SK-N-MC (cell line): ENCODE measurements around the gene RFX2.

Source experiments
- DNase-seq: peaks from one replicate; pipeline ENCODE4 v3.0.0-alpha.2; 2011; ENCODE audit warnings: low read depth, low spot score
- H3K27ac ChIP-seq: fragments of 200-600 bp; sonication (generic); 2 replicates; pipeline ENCODE4 v1.5.1; 2016; ENCODE audit warnings: mixed run types
- H3K36me3 ChIP-seq: fragments of 200-600 bp; sonication (generic); 2 replicates; pipeline ENCODE4 v1.6.1; 2017; ENCODE audit warnings: antibody characterized with exemption, low read length, mixed read lengths; ENCODE audit not compliant: insufficient read depth
- H3K4me3 ChIP-seq: fragments of 200-600 bp; sonication (generic); 2 replicates; pipeline ENCODE4 v1.5.1; 2016
- H3K9ac ChIP-seq: fragments of 200-600 bp; sonication (generic); 2 replicates; pipeline ENCODE4 v1.8.0; 2017; ENCODE audit warnings: mixed run types, mixed read lengths; ENCODE audit not compliant: insufficient read length
- H3K9me3 ChIP-seq: fragments of 200-600 bp; sonication (generic); 2 replicates; pipeline ENCODE4 v1.6.1; 2017; ENCODE audit warnings: low read depth, mild to moderate bottlenecking, antibody characterized with exemption, low read length, moderate library complexity, mixed read lengths
- EZH2 ChIP-seq: fragments of 200-600 bp; sonication (generic); IDR thresholded peaks from one replicate; pipeline ENCODE4 v1.6.1; 2017; ENCODE audit warnings: antibody characterized with exemption
- FOXP2 ChIP-seq: optimal IDR thresholded peaks from 2 replicates; pipeline ENCODE3; 2011; ENCODE audit warnings: mild to moderate bottlenecking, moderate library complexity; ENCODE audit not compliant: insufficient read depth; ENCODE audit errors: extremely low read length, control extremely low read depth
- POLR2AphosphoS5 ChIP-seq: IDR thresholded peaks from 2 replicates; pipeline ENCODE4 v1.6.1; 2012; ENCODE audit warnings: mild to moderate bottlenecking, low read depth, low read length, borderline replicate concordance

Gene RFX2

DNA sequence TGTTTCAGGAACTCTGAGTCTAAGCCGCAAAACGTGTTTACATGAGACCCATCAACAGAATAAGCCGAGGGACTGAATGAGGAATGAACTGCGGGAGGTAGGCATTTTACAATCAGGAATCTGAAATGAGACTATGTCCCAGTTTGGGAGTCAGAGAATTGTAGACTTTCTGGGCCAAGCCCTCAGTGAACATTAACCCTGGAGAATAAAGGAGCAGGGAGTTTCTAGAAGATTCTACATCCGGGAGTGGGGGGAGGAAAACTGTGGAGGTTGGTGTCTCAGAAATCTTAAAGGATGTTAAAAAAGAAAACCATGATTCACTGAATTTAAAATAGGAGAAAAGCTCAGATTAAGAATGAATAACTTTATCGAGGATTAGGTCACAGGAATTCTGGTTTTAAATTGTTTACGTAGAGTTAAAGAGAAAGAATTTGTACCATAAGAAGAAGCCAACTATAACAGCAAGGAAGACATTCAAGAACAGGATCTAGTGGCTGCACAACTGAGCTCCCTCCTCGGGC, 18.5 kb downstream of the RFX2 start:
- H3K4me3 ChIP-seq = peak overlapping the region; percentile 17; the same call in 1 of the 2 replicates
- H3K9ac ChIP-seq = peak overlapping the region; percentile 7
- H3K36me3 ChIP-seq = no peaks in the 10 kb centered on the region
- H3K27ac ChIP-seq = peak overlapping the region; percentile 4
- TF ChIP-seq POLR2AphosphoS5 (no peak), FOXP2 (no peak), EZH2 (no peak)
- no peaks in the 10 kb centered on the region for H3K9me3 ChIP-seq
- DNase-seq = no peak

- no peak overlapping the region for H3K9ac ChIP-seq
- no peak overlapping the region for H3K27ac ChIP-seq
- no peak overlapping the region for H3K4me3 ChIP-seq
- no peaks in the 10 kb centered on the region for H3K9me3 ChIP-seq
- H3K36me3 ChIP-seq = no peaks in the 10 kb centered on the region
- DNase-seq = no peak
- no peak for TF ChIP-seq EZH2
- no peak for TF ChIP-seq FOXP2
- TF ChIP-seq POLR2AphosphoS5 = no peak
Observed at GRCh38 chr19:6090634-6091033, 19.7 kb downstream of the RFX2 start.

GRCh38 chr19:6088602-6089049, 21.7 kb downstream of the RFX2 start:
- Histone ChIP-seq H3K27ac (peak overlapping the region; percentile 29; the same call in 1 of the 2 replicates), H3K9me3 (no peaks in the 10 kb centered on the region), H3K4me3 (no peak overlapping the region), H3K36me3 (no peaks in the 10 kb centered on the region), H3K9ac (no peak overlapping the region)
- DNase-seq = no peak
- TF ChIP-seq FOXP2 = no peak
- no peak for TF ChIP-seq EZH2
- TF ChIP-seq POLR2AphosphoS5 = no peak

DNA sequence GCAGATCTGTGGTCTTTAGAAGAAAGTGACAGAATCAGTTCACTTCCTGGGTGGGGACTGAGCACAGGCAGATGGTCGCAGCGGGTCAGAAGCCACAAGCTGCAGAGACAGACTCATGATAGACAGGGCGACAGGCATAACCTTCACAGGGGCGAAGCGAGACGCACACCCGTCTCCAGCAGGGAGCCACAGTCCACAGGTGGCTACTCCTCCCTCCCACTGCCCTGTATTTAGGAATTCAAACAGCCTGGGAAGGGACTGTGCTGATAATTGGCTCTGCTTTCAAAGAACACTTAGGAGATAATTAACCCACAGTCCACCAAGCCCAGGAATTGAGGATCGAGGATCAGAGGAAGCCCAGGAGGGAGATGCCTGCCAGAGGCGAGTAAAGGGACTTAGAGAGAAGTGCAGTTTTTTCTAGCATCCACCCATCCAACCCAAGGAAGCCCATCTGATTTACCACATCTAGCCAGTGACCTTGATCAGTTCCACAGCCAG, 23.2 kb downstream of the RFX2 start:
- no peak for DNase-seq

DNA sequence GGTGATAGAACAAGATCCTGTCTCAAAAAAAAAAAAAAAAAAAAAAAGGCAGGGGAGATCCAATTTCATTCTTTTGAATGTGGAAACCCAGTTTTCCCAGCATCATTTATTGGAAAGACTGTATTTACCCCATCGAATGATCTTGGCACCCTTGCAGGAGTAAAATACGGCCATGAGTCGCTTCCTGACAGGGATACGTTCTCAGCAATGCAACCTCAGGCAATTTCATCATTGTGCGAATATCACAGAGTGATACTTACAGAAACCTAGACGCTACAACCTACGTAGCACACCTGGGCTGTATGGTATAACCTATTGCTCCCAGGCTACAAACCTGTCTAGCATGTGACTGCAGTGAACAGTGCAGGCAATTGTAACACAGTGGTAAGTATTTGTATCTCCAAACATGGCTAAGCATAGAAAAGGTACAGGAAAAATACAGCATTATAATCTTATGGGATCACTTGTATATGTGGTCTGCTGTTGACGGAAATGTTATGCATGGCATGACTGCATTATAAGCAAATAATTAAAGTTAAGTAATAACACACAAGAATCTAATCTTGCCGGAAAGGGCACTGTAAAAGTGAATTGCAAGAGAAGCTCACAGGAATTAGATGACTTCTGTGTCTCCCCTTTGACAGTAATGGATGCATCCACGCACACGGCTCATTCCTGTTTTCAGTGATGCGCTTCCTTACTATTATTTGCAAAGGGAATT, 24.1 kb downstream of the RFX2 start:
- Histone ChIP-seq H3K27ac (peak overlapping the region; percentile 52), H3K4me3 (peak overlapping the region; percentile 20; the same call in 1 of the 2 replicates), H3K9me3 (no peaks in the 10 kb centered on the region), H3K9ac (no peak overlapping the region), H3K36me3 (no peaks in the 10 kb centered on the region)
- DNase-seq = no peak
- TF ChIP-seq FOXP2 = no peak
- TF ChIP-seq EZH2 = no peak
- TF ChIP-seq POLR2AphosphoS5 = no peak

More for the DNA sequence above, 23.2 kb downstream of the RFX2 start:
- Histone ChIP-seq H3K4me3 (peak overlapping the region; percentile 20; the same call in 1 of the 2 replicates), H3K27ac (peak overlapping the region; percentile 52), H3K9ac (no peak overlapping the region), H3K9me3 (no peaks in the 10 kb centered on the region), H3K36me3 (no peaks in the 10 kb centered on the region)
- TF ChIP-seq EZH2 = no peak
- no peak for TF ChIP-seq POLR2AphosphoS5
- no peak for TF ChIP-seq FOXP2

DNA sequence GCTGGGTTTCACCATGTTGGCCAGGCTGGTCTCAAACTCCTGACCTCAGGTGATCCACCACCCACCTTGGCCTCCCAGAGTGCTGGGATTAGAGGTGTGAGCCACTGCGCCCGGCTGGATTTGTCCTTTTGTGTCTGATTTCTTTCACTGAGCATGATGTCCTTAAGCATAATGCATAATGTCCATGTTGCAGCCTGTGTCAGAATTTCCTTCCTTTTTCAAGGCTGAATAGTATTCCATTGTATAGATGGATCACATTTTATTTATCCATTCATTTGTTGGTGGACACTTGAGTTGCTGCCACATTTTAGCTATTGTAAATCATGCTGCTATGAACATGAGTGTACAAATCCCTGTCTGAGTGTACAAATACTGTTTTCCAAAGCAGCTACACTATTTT, 25.5 kb downstream of the RFX2 start:
- Histone ChIP-seq H3K4me3 (no peak overlapping the region), H3K36me3 (no peaks in the 10 kb centered on the region), H3K27ac (no peak overlapping the region), H3K9ac (no peak overlapping the region), H3K9me3 (no peaks in the 10 kb centered on the region)
- TF ChIP-seq POLR2AphosphoS5 (no peak), EZH2 (no peak), FOXP2 (no peak)
- no peak for DNase-seq

GRCh38 chr19:6079107-6079506, 31.2 kb downstream of the RFX2 start:
- TF ChIP-seq POLR2AphosphoS5 = no peak
- no peak for TF ChIP-seq EZH2
- TF ChIP-seq FOXP2 = no peak
- no peak overlapping the region for H3K4me3 ChIP-seq
- H3K36me3 ChIP-seq = no peaks in the 10 kb centered on the region
- H3K27ac ChIP-seq = no peak overlapping the region
- no peaks in the 10 kb centered on the region for H3K9me3 ChIP-seq
- DNase-seq = no peak
- H3K9ac ChIP-seq = no peak overlapping the region

- H3K27ac ChIP-seq = no peak overlapping the region
Observed at GRCh38 chr19:6078068-6078467, 32.2 kb downstream of the RFX2 start.

More at GRCh38 chr19:6078068-6078467, 32.2 kb downstream of the RFX2 start:
- no peak for DNase-seq
- no peaks in the 10 kb centered on the region for H3K36me3 ChIP-seq
- H3K9me3 ChIP-seq = no peaks in the 10 kb centered on the region
- TF ChIP-seq EZH2 = no peak
- no peak overlapping the region for H3K9ac ChIP-seq
- H3K4me3 ChIP-seq = no peak overlapping the region
